ENCODE measurements around the gene DNM3.

DNM3 gene

DNA sequence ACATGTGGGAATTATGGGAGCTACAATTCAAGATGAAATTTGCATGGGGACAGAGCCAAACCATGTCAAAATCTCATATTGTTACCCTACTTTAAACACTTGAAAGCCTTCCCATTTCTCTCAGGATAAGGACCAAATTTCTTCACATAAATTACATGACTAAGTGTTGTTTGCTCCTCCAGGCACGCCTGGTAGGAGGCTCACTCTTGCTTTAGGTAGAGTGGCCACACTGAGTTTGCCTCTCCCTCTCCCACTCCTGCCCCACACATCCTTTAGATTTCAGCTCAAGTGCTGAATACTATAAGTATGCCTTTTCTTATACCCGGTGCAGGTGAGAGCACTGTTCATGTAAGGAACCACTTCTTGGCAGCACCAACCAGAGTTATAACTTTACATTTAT is 279.1 kb downstream of the DNM3 start:
- no peak for DNase-seq

DNA sequence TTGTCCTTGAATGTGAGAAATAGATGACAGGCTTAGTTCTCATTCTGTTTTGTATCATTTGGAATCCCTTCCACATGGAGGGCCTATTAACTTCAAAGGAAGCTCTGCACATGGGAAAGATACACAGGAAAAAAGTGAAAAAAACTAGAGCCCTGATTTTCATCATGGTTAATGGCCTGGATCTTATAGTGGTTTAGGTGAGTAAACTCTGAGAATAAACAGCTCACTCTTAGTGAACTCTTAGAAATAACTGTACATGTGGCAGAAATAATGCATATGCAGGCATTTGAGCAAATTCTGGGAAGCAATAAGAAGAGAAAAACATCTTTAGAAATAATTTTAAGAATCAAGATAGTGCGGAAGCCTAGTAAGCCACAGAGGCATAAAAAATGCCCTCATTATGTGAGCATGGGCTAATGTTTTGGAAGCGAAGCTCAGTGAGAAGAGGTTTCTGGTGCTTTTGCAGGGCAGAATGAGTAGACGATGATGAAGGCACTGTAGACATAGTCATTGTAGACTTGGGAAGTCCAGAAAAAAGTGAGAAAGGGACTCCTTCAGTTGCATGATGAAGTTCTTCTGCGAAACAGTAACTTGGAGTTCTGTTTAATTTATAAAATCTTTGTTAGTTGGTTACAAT is 279.9 kb downstream of the DNM3 start:
- no peak for DNase-seq

DNA sequence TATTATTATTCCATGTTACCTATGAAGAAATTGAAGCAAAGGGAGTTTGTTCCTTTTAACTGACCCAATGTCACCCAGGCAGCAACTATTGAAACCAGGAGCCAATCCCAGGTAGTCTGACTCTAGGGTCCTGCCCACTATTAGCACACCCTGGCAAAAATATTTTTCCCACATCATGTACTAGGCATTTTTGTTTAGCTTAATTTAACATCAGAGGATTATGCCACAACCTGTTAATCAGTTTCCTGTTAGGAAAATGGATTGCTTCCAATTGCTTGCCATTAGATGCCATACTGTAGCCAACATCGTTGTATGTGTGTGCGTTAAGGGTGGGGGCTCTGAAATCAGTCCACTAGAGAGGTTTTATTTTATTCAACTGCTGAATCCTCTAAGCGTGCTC is 281.1 kb downstream of the DNM3 start:
- no peak for DNase-seq

DNA sequence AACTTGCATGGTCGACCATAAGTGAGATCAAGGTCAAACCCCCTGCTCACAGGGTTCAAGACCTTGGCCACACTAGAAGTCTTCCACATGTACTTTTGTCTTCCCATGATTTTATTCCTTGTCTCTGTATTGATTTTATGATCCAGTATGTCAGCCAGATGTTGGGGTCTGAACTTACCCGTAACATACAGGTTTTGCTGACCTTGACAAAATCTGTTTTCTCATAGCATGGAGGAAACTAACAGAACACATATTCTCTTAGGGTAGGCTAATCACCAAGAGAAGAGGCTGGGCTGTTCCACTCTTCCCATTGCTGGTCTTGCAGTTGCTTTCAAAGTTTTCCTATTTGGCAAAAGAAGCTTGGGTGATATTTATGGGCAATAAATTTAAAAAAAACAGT is 284.0 kb downstream of the DNM3 start:
- DNase-seq = no peak

DNA sequence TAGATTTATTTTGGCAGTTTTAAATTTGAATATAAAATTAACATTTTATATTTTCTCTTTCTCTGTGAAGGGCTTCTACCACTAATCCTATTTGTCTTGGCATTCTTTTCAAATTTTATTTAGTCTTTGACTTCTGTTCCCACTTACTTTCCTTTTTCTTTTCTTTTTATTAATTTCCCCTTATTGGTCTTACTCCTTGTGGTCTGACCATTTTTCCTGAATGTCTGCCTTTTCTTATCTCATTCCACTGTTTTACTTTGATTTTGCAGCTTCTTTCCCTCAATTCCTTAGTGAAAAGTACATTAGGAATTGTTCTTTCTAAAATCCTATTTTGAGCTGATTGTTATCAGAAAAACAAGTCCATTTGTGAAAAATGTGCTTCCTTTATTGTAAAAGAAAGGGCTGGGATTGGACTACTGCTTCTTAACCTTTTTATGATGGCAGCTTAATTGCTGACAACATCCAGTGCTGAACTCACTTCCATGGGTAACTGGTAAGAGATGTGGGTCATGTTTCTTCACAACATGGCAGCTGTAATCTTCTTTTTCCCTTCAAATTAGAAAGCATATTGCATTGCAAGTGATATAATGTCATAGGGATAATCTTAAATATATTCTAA is 284.6 kb downstream of the DNM3 start:
- DNase-seq = no peak

DNA sequence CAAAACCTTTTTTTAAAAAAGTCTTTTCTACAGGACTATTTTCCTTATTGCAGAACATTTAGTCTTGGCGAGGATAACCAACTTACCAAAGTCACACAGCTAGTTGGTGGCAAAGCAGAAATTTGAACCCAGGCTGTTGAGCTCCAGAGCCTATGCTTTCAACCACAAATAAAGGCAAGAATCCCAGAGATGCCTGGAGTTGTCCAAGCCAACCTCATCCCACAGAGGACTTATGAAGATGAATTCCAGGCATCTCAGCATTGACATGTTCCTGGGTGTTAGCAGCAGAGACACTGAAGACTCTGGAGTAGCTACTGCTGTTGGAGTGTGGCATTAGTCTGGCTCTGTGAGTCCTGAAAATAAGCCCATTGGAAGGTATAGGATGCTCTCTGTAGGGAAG is 291.5 kb downstream of the DNM3 start:
- no peak for DNase-seq

DNA sequence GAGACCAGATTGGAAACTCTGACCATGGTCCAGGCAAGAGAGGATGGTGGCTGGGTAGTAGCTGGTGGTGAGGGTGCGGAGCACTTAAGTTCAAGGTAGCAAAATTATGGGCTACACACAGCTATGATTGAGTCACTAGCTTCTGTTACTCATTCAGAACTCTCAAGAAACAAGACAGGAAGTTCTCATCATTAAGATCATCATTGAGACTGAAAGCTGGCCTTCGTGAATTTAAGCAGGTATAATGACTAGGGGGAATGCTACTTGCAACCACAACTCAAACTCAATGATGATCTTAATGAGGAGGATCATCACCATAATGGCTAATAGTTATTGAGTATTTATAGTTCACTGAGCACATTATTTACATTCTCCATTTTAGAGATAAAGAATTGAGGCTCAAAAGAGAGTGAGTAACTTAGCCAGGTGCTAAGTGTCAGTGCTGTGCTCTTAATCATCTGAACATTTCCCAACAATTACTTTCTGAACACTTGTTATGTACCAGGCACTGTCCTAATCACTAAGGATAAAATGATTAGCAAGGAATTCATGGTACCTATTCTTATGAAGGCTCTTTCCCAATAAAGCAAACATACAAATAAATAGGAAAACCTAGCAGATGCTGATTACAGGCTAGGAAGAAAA is 292.9 kb downstream of the DNM3 start:
- no peak for DNase-seq

DNA sequence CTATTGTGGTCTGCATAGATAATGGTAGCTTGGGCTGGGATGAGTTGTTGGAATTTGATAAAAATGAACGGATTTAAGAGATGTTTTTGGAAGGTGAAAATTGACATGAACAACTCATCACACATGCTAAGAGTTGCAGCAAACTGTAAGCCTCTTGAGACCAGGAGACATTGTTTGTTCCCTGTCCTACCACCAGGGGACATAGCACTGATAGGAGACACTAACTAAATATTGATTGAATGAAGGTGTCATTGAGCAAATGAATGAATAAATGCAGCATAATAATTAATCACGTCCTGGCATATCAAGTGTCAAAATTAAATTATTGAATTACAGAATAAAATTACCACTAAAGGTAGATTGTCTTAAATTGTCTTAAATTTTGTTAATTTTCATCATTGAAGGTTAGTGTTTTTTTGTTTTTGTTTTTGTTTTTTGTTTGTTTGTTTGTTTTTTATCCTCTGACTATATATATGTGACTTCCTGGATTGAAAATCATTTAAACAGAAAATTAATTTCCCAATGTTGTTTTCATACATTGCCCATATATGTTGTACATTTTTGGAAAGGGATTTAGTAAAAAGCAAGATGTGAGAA is 293.9 kb downstream of the DNM3 start:
- no peak for DNase-seq

DNA sequence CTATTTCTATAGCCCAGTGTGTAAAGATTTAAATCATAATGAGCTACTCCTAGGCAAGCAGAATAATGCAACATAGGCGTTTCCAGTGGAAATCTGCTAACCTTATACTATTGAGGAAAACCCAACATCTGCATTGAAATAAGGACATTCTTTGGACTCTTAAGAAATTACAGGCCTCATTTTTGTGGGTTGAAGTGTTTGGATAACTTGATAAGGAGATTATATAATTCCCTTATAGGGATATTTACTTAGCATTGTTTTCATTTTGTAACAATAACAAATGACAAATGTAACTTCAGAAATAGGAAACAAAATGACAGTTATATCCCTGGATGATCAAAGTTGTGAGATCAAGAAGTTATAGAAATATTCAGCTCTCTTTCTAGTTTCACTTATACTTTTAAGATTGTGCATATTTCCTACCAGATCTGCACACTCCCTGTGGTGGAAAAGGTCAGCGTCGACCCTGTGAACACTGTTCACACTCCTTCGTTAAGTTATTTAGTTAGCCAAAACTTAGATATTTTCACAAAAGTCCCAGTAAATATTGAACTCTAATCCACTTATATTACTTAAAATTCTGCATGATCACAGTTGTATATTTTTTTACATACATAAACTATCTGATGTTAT is 294.8 kb downstream of the DNM3 start:
- no peak for DNase-seq

DNA sequence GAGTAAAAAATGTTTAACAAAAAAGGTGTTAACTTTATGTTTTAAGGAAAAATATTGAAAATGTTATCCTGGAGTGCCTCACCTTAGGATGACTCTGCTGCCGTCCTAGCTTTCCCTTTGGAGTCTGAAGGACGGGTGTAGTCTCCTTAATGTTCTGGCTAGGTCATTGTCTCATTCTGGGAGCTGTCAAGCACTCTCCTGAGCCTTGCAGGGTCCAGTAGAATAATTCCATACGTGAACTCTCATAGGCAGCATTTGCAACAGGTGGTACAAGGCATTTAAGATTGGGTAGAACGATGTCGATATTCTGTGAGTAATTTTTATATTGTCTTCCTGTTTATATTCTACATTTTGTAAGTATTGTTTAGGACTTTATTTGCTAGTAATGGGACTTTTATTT is 295.6 kb downstream of the DNM3 start:
- DNase-seq = no peak

DNA sequence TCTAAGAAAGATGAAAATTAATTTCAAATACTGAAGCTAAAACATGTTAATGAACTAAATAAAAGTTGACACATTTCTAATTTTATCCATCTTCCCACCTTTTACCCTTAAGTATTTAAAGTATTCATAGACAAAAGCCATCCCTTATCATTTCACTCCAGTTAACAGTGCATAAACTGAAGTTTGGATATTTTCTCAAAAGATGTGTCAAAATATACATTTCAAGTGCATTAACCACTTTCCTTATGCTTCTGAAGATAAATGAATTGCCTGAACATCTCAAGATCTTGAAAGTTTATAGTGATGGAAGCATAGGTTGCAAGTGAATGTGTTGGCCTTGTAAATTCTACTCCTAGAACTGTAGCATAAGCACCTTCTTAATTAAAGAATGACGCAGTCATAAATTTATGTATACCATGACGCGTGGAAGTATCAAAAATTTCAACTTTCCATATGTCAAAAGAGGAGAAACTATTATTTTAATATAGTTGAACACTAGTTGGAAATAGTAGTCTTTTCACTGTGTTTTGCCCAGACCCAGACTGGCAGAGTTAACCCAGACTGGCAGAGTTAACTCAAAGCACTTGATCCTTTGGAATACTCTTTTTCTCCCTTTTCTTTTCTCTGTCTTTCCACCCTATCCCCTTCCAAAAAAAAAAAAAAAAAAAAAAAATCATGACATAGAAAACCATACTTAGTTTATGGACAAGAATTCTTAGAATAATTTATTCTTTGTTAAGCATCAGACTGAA is 296.6 kb downstream of the DNM3 start:
- no peak for DNase-seq

DNA sequence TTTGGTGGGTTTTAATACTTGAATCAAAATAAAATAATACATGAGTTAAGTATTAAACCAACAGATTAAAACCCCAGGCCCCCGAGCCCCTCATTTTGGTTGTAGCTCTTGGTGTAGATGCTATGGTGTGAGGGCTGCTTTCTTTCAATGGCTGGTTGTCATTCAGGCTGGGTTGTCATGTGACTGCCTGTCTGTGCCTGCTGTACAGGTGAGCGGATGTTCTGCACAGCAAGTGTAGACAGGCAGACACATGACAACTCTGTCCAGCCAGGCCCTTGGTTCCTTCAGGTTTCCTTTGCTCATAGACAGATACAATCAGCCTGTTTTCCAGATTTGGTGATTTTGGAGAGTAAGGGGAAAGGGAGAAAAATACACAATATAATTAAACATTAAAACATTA is 297.3 kb downstream of the DNM3 start:
- DNase-seq = no peak

DNA sequence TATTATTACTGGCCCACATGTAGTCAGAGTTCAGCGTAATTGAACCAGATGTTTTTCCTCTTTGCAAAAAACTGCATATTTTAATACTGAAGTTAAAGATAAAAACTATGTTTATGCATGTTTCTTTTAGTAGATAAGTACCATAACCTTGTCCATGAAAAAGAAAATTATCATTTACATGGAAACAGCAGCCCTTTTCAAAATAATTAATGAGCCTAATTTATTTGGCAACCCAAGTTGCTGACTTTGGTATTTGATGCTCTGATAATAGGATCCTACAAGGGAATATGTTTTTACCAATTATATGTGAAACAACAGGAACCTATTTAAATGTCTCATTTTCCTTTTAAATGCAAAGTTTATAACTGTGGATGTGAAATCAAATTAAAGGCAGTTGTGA is 297.9 kb downstream of the DNM3 start:
- DNase-seq = no peak

DNA sequence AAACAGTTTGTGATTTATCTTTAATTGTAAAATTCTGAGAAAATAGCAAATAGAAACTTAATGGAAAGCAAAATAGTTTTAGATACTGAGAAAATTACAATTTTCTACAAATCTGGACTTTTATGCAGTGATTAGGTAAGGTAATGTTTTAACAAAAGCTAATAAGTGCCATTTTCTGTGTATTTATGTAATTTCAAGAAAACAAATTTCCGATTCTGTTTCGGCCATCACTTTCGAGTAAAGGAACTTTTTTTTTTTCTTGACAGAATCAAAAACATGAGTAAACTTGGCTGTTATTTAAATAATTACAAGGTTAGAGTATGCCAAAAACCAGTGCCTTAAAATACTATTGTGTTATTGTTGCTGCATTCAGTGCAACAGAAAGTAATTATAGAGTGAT is 298.8 kb downstream of the DNM3 start:
- no peak for DNase-seq

DNA sequence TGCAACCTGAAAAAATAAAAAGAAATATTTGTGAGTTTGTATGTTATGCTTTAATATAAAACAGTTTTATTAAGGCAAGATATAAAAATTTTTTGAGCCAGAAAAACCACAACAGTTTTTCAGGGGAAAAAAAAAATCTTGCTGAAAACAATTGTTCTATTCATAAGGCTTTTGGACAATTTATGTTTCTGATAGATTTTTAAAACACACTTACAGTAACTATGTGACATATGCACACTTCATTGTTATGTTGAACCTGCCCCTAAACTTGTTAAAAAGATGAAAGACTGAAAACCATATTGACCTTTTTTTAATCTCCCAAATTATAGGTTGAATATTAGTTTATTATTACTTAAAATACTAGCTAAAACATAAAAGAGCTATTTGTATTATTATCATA is 299.3 kb downstream of the DNM3 start:
- DNase-seq = no peak

DNA sequence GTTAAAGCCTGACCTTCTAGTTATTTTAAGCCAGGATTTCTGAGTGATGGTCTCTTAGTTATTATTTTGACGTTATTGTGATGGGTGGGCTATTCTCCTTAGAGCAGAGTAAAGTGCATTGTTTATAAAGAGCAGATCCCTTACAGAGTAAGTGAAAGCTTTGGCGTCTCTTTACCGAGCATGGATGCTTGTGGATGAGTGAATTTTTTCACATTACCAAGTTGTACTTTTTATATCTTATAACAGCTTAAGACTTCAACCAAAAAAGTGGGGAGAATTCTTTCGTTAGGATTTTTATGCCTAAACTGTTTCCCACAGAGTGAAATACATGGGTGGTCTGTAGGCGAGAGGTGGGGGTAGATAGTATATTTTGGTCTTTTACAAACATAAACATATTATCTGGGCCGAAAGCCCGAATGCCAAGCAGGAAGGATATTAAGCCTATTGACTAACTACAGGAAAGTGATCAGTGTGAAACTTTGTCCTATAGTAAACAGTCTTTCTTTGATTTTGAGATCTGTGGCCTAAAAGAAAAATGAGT is 300.1 kb downstream of the DNM3 start:
- no peak for DNase-seq

DNA sequence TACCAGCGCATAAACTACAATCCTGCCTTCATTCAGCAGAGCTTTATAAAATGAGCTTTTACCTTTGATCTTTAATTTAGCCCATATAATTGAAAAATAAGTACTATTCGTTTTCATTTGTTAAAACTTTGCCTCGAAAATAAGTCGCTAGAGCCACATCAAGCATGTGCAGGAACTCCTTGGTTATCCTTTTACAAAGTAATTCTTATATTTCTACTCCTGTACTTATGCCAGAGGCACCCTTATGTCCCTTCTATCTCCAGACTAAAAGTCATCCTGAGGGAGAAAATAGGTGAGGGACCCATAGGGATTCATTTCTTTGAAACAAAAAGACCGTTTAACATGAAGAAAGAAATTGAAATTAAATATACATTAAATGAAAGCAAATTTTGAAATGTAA is 301.0 kb downstream of the DNM3 start:
- DNase-seq = no peak

DNA sequence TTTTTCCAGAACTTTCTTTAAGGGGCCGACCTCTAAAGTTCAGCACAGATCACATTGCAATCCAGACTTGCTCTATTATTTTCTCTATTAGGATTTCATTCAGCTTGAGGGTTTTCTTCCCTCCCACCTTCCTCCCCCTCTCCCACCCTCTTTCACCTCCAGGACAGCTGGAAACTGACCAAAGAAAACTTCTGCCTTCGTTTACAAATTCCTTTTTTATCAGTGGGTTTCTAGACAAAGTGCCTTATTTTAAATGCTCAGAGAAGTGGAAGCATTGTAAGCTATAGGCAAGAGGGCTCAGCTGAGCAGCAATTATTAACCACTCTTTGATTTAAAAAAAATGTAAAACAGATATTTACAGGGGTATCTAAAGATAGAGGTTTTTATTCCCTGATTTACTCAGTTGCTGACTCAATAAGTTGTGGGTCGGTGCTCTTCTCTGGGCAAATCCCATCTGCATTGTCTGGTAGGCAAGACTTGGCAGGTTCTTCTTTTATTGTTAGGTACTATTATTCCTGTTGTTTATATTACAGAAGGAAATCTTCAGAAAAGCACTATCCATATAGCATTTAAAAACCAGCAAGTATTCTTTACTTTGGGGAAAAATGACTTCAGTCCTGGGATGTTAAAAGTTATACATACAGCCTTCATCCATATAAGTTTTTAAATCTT is 302.2 kb downstream of the DNM3 start:
- DNase-seq = no peak

DNA sequence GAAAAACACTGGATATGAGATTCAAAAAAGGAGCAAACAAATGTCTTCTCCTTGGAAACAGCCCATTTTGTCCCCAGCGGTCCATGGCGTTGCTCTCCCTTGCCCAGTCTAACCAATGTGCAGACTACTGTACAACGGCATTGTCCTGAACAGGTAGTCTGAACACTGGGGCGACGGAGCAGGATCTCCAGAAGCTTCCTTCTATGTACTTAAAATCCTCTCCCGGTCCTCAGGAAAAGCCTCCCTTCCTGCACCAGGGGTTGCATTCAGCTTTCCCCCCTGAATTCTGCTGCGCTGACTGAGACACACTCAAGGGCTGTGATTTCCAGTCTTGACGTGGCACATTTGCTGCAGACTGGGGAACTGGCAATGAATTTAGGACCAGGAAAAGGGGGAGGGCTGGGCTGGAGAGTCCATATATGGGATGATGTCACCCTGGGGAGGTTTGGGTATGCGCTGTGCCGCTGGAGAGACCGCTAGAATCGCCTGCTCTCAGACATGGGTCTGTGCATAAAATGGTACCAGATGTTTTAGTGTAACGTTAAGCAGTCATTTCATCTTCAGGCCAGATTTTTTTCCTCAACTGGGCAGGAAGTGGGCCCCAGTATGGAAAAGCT is 303.3 kb downstream of the DNM3 start:
- no peak for DNase-seq

DNA sequence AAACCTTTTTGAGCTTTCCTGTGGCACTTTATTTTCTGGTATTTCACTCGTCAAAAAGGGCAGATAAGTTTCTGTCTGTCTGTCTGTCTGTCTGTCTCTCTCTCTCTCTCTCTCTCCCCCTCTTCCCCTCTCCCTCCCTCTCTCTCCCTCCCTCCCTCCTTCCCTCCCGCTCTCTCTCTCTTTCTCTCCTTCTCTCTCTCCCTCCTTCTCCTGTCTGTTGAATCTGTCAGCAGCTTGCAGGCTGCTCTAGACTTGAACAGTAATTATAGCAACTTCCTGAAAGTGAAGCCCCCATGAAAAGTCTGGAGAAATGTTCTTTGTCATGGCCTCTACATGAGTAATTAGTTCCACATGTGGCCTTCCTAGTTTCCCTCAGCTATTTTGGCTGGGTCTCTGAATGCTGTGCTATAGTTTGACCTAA is 303.9 kb downstream of the DNM3 start:
- no peak for DNase-seq

DNA sequence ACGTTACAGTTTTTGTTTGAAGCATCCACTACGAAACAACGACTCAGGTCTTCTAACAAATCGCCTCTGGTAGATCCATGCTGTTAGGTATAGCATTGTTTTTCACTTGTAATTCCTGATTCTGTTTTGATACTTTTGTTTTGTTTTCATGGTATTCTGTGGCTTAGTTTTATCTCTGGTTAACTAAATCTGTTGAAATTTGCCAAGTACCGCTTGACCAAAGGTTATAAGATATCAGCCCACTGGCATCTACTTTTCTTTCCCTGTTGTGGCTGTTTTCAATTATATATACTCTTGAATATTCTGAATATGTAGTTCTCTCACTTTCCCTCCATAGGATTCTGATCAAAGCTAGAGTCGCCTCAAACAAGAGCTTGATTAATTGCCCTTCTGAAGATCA is 304.4 kb downstream of the DNM3 start:
- no peak for DNase-seq

Data from NCI-H1092 treated with DMSO at 0.1 percent for 48 hours (cell line).